GM19193 (cell line): ENCODE results near the gene ADGRB3.

Experiments
- POLR2A ChIP-seq: IDR thresholded peaks from 4 replicates; pipeline ENCODE4 v1.6.1; 2011; ENCODE audit not compliant: insufficient read depth, insufficient read length; ENCODE audit errors: extremely low read depth

The ADGRB3 gene

DNA sequence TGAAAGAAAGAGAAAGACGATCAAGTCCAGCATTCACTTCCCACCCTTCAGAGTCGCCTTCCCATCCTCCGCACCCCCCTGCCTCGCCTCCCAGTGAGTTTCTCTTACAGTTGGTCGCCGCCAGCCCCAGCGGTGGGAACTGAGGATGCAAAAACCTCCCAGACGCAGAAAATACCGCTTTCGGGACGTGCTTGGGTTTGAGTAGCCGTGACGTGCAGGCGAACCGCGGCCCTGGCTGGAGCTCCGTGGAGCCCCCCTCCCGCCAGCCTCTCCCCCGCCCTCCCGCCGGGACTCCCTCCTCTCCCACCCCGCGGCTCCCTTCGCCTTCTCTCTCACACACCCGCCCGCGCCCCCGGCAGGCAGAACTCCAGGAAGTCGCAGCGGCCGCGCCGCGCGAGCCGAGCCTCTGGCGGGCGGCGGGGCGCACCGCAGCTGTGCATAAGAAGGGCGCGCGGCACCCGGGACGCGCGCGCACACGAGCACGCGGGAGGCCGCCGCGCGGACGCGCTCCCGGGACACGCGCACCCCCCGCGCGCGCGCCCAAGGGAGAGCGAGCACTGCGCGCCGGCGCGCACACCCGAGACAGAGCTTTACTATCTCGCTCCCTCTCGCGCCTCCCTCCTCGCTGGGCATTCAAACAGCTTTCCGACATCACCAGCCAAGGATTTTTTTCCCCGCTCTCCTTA, at the start of gene ADGRB3:
Gene ADGRB3 (plus strand): TSS at position 557 of the 686 bp plus-strand sequence. CDS start 3,394 bp downstream, outside the sequence.
- TF ChIP-seq POLR2A, result no peak

DNA sequence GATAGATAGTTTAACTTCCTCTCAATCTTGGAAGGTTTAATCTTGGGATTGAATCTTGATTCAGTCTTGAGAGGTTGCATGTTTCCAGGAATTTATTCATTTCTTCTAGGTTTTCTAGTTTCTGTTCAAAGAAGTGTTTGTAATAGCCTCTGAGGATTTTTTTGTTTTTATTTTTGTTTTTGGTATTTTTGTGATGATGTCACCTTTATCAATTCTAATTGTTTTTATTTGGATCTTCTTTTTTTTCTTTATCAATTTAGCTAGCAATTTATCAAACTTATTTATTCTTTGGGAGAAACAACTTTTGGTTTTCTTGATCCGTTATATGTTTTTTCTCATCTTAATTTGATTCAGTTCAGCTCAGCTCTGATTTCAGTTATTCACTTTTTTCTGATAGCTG, 41.5 kb upstream of the ADGRB3 start:
- TF ChIP-seq POLR2A, result no peak

DNA sequence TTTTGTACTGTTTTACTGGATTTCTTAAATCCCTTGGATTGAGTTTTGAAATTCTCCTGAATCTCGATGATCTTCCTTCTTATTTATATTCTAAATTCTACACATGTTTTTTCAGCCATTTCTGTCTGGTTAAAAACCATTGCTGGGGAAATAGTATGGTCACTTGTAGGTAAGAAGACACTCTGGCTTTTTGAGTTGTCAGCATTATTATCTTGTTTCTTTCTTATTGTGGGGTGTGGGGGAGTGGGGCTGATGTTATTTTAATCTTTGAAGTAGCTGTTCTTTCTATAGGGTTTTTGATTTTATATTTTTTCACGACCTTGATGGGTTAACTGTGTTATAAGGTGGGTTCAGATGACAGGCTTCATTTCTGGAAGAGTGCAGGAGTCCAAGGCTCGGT, 37.4 kb upstream of the ADGRB3 start:
- no peak for TF ChIP-seq POLR2A

DNA sequence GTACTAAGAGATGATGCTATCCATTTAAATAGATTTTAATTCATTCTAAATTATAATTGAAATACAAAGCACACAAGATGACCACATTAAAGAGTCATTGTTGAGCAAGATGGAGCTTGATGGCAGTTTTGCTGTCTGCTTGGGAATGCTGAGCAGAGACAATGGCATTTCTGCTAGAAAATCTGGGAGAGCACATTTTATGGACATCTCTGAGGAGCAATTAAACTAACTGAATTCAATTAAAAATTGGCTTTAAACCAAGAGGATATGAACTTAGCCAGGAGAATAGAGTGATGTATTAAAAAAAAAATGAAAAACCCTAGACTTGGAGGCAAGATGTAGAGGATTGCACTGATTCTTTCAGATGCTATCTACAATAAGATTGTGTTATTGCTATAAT, 19.1 kb upstream of the ADGRB3 start:
- TF ChIP-seq POLR2A, result no peak

DNA sequence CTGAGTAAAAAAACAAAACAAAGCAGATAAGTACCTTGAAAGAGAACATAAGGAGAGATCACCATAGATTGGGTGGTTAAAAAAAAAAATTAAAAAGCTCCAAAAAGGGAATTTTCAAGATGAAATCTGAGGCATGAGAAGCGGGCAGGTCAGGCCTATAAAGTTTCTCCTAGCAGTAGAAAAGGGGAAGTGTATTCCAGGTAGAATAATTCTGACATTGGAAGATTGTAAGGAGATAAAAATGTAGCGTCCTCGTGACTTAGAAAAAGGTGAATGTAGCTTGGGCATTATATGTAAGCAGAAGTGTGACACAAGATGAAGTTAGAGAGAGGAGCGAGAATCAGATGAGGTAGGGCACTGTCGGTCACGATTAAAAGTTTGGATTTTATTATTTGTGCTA, 9.1 kb upstream of the ADGRB3 start:
- no peak for TF ChIP-seq POLR2A

DNA sequence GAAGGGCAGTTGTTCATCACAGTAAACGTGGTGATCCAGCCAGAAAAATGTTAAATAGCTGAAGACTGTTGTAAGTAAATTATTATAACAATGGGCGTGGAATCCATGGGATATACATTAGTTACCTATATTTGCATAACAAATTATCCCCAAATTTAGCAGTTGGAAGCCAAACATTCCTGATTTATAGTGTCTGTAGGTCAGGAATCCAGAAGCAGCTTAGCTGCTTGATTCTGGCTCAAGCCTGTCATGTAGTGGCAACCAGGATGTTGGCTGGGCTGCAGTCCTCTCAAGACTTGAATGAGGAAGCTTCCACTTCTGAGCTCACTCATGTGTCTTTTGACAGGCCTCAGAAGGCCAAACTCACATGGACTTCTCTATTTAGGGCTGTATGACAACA, 6.9 kb upstream of the ADGRB3 start:
- no peak for TF ChIP-seq POLR2A

DNA sequence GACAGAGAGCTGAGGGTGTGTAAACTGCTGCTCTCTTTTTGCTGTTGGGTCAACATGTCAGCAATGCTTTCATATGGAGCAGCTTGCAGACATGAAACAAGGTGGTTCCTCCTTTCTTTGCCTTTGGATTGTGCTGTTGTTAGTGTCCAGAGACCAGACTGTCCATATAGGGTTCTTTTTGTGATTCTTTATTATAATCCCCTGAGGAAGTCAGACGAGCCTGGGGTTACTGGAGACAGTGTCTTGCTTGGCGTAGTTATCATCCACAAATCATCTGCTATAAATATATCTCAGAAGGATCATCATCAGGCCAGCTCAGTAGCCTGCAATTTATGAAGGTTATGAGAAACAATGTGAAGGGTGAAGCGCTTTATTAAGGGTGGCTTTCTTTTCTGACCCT, 2.3 kb upstream of the ADGRB3 start:
- TF ChIP-seq POLR2A, result no peak

DNA sequence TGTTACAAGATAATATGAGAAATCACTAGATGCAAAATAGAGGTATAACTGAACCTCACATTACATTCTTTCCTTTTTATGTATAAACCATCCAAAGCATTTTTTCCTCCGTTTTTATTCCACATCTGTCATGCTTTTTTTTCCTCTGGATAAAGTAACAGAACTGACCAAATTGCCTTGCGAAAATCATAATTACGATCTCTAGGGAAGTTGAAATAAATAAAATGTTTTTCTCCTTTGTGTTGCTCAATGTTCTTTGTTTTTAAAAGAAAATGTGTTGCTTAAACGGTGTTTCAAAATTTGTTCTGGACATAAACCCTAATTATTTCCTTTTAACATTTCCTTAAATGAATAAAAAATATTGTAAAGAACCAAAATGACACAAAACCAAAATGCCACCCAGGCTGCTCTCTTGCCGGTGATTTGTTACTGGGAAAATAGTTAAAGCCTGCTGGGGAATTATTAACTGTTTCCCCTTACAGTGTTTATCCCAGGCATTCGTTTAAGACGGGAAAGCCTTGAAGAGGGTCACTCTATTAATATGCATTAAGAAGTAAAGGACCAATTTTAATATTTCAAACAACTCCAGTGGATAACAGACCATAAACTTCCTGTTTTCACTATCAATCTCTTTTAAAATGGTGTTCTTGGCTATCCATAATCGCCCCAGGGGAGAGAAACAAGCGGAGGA, 1.7 kb upstream of the ADGRB3 start:
- TF ChIP-seq POLR2A, result no peak

DNA sequence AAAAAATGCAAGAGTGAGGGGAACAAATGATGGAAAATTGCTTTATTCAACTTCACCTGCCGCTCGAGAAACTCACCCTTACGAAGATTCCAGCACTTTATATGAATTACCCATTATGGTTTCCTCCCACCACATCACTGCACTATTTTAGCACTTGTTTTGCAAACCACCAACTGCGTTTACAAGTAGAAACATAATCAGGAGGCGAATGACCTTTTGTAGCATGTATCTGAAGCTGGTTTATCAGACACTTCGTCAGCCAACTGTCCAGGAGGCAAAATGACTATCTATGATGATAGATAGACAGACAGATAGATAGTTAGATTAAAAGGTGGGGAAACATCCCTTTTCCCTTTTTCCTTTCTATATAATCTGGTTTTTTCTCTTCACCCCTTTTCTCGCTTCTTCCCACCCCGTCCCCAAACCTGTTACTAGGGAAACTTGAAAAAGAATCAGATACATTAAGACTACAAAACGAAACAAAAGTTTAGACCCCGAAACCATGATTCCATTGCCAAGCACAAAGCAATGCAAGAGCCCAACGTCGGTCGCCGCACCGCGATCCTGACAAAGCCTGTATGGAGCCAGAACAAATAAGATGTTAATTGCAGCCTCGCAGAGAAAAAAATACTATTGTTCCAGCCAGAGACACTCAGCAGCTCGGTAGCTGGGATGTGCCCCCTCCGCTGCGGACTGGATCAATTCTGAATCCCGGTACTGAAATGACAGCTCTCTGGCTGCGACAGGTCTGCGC, 933 bp upstream of the ADGRB3 start:
- no peak for TF ChIP-seq POLR2A

DNA sequence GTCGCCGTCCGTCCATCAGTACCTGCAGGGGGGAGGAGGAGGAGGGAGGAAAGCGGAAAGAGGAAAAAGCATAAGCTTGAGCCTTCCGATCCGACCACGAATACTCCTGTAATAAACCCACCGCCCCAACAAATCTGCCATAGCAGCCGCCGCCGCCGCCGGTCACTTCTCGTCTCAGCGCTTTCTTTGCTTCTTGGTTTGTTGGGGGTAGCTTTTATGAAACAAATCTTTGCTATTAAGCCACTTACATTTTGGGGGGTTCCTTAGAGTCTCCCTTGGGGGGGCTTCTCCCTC, 277 bp downstream of the ADGRB3 start:
- TF ChIP-seq POLR2A, result no peak

DNA sequence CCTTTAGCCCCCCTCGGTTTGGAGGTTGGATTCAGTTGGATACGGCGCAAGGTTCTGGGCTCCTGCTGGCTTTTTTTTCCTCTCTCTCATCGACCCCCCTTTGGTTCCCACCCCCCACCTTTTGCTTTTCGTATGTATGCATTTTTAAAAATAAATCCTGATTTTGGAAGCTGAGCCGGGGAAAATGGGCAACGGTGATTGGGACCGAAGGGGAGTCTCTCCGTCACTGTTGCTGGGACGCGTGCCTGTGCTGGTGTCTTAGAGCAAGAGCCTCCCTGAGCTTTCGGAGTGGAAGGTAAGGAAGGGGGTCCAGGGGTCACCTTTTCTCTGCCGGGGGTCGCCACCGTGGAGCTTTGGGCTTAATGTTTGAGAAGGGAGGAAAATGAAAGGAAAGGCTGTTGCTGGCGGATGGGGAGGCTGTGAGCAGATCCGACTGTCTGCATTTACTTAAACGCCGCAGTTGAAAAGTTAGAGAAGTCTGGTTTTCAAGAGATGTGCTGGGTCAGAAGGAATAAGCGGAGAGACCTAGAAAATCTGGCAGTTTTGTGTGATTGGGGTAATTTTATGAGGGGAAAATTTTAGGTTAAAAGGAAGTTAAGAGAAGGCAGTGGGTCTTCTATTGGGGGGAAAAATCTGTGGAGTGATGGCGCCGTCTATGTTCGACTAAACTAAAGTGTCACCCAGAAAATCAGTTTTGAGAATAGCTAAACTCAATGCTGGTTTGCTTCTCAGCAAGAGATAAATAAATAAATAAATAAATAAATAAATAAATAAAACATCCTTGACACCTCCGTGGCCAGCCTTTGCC, 828 bp downstream of the ADGRB3 start:
- TF ChIP-seq POLR2A, result no peak

DNA sequence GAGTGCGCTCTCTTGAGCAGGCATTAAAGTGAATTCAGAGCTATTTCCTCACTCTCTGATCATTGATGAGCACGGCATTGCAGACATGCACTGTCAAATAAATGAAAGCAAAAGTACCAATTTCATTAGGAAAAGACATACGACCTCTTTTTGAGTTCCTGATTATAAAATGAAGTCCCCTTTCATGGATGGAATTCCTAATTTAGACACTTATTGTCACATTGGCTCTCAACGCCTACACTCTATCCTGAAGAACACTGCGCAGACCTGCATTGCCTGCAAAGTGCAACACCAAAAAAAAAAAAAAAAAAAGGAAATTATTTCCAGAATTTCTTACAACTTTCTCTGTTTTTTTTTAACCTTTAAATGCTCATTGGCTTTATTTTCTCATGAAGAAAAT, 1.6 kb downstream of the ADGRB3 start:
- no peak for TF ChIP-seq POLR2A

DNA sequence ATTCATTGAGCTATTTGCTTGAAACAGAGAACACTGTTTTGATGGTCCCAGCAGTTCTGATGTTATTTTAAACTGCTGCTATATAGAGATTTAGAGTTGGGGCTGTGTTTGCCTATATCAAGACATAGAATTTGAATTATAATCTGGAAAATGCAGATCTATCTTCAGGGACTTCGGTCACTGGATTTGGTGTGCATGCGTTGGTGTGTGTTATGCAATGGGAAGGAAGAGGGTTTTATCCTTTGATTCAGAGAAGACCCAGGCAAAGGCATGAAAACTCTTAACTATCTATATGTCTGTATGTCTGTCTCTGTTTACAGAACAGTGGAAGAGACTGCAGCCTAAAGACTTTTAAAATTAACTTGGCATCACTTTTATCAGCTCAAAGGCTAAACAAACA, 2.0 kb downstream of the ADGRB3 start:
- TF ChIP-seq POLR2A, result no peak

DNA sequence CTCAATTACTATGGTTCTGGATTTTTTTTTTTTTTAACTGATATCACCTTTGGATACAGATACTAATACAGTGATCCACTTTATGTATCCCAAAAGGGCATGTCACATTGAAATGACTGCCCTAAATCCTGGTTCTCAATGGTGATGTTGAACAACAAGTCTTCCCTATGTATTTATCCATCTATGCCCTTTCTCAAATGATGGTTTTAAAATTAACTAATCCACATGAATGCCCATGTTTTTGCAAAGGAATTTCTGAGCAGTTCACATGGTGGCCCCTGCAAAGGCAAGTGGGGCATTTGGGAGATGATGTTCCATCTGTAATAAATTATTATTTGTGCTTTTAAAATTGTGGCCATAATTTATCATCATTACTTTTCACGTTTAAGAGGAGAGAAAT, 2.7 kb downstream of the ADGRB3 start:
- no peak for TF ChIP-seq POLR2A

DNA sequence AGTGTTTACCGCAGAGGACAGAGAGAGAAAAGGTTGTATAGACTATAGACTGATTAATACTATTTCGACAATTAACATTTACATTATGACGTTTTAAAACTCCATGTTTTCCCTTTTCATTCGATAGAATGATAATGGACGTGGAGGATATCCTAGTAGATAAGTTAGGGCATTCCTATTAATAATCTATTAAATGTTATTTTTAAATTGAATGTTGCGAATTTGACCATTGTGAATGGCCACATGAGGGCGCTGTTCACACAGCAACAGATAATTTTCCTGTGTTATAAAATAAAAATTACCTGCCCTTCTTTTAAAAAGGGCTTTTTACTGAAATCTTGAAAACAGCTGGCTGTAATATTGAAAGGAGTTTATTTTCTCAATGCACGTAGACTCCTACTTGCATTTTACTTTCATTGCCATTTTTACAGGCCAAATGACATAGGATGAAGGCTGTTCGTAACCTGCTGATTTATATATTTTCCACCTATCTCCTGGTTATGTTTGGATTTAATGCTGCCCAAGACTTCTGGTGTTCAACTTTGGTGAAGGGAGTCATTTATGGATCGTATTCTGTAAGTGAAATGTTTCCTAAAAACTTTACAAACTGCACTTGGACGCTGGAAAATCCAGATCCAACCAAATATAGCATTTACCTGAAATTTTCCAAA, 3.3 kb downstream of the ADGRB3 start:
- no peak for TF ChIP-seq POLR2A
